ENCODE data around the gene FXYD6.

DNA sequence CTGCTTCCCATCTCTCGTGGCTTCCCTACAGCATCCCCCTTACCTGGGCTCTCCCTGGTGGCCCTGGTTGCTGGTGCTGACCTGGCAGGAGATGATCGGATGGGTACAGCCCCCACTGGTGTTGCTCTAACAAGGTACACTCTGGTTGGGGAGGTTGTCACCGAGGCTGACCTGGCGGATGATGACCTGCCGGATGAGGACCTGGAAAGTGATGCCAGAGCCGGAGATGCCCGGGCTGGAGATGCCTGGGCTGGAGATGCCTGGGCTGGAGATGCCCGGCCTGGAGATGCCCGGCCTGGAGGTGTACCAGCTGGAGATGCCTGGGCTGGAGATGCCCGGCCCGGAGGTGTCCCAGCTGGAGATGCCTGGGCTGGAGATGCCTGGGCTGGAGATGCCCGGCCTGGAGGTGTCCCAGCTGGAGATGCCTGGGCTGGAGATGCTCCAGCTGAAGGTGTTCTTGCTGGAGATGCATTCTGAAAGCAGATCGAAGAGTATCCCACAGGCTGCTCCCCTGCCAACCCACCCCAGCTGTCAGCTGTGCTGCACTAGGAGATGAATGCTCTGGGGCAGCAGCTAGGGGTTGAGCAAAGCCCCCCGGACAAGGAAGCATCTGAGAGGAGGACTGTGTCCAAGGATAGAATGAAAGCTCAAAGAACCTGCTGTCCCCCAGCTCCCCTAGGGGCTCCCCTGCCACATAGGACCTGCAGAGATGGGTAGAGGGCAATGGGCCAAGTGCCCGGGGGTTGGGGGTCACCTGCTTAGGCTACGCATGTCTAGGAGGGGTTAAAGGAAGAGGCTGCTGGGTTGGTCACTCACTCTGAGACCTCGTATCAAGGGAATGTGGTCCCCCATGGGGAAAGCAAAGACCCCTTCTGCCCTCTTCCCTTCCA is 42.2 kb upstream of the FXYD6 start:
- TF ChIP-seq, protein P1, sequence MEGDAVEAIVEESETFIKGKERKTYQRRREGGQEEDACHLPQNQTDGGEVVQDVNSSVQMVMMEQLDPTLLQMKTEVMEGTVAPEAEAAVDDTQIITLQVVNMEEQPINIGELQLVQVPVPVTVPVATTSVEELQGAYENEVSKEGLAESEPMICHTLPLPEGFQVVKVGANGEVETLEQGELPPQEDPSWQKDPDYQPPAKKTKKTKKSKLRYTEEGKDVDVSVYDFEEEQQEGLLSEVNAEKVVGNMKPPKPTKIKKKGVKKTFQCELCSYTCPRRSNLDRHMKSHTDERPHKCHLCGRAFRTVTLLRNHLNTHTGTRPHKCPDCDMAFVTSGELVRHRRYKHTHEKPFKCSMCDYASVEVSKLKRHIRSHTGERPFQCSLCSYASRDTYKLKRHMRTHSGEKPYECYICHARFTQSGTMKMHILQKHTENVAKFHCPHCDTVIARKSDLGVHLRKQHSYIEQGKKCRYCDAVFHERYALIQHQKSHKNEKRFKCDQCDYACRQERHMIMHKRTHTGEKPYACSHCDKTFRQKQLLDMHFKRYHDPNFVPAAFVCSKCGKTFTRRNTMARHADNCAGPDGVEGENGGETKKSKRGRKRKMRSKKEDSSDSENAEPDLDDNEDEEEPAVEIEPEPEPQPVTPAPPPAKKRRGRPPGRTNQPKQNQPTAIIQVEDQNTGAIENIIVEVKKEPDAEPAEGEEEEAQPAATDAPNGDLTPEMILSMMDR (IDR thresholded peaks at IDR 0.05), result no peak
- TF ChIP-seq EZH2 (IDR thresholded peaks at IDR 0.05; ENCODE audit: borderline replicate concordance, insufficient read depth, low read depth, low read length, poor library complexity, severe bottlenecking), result no peak

All from B cell (primary cell).